Activated T-cell treated with anti-CD3 and anti-CD28 coated beads for 24 hours (primary cell): Measurements from ENCODE around the gene SGPP1.
"Not testable (repeated sequence)": the region's sequence is repeated elsewhere in the genome, so short reads cannot be mapped to it uniquely, and the experiment has no call there.

Experiments used
- DNase-seq: peaks from one replicate; pipeline ENCODE4 v3.0.0-alpha.2; 2020; ENCODE audit warnings: low read depth

SGPP1 gene

GRCh38 chr14:63636094-63636635, 91.7 kb downstream of the SGPP1 start:
- DNase-seq, result not testable (repeated sequence)
